COLO668 (cell line): ENCODE measurements around the gene TMC7.

Experiments
- DNase-seq: peaks from one replicate; lab custom pipeline; 2025; ENCODE audit not compliant: unreplicated experiment; lab: John Stamatoyannopoulos, UW

The TMC7 gene

GRCh38 chr16:19112099-19112407 lies 128.3 kb downstream of the TMC7 start:
- DNase-seq: no peak
